GM12892 (cell line): ENCODE measurements around the gene NOP9.

Experiments
- DNase-seq: peaks from one replicate; pipeline ENCODE4 v3.0.0; 2011; ENCODE audit not compliant: insufficient read length
- FAIRE-seq: peaks from 2 replicates; lab custom pipeline; 2011; peaks lifted over from hg19 to GRCh38; lab: Jason Lieb, UNC
- POLR2A ChIP-seq: IDR thresholded peaks from 2 replicates; pipeline ENCODE4 v1.6.1; 2011; ENCODE audit warnings: low read depth, low read length, control low read depth
- POLR2AphosphoS5 ChIP-seq: IDR thresholded peaks from 2 replicates; pipeline ENCODE4 v1.6.1; 2011; ENCODE audit warnings: low read depth, low read length, control low read depth
- TAF1 ChIP-seq: IDR thresholded peaks from 2 replicates; pipeline ENCODE4 v1.6.1; 2011; ENCODE audit warnings: low read depth, mild to moderate bottlenecking, control low read depth, low read length, borderline replicate concordance

Gene NOP9

GRCh38 chr14:24335461-24336171 is 36.0 kb downstream of the NOP9 start:
- FAIRE-seq (no peak), DNase-seq (no peak)
- TF ChIP-seq POLR2AphosphoS5: no peak
- no peak for TF ChIP-seq POLR2A
- TF ChIP-seq TAF1: no peak

- no peak for TF ChIP-seq TAF1
- no peak for TF ChIP-seq POLR2A
- no peak for TF ChIP-seq POLR2AphosphoS5
- no peak for FAIRE-seq
- DNase-seq: no peak
Observed at GRCh38 chr14:24337144-24337823, 37.6 kb downstream of the NOP9 start.

GRCh38 chr14:24337824-24338175 is 38.1 kb downstream of the NOP9 start:
- no peak for FAIRE-seq

GRCh38 chr14:24338843-24339242 is 39.2 kb downstream of the NOP9 start:
- TF ChIP-seq POLR2A: no peak
- TF ChIP-seq TAF1: no peak
- TF ChIP-seq POLR2AphosphoS5: no peak
- no peak for DNase-seq
- no peak for FAIRE-seq

More at GRCh38 chr14:24337824-24338175, 38.1 kb downstream of the NOP9 start:
- no peak for DNase-seq
- TF ChIP-seq POLR2AphosphoS5 (no peak), TAF1 (no peak), POLR2A (no peak)

- TF ChIP-seq TAF1 (no peak), POLR2AphosphoS5 (no peak), POLR2A (no peak)
- FAIRE-seq (peak; percentile 9), DNase-seq (peak; percentile 64)
Observed at GRCh38 chr14:24339284-24340151, 39.9 kb downstream of the NOP9 start, which contains the start of gene RIPK3. RIPK3 (minus strand) TSS chr14:24339991; CDS start chr14:24339826, 165 bp downstream.

- TF ChIP-seq POLR2AphosphoS5 (no peak), TAF1 (no peak), POLR2A (no peak)
- DNase-seq (no peak), FAIRE-seq (no peak)
Observed at GRCh38 chr14:24340606-24341005, 41.0 kb downstream of the NOP9 start.

- no peak for DNase-seq
- no peak for TF ChIP-seq POLR2A
- no peak for FAIRE-seq
Observed at GRCh38 chr14:24342889-24343288, 43.2 kb downstream of the NOP9 start.

- DNase-seq (no peak), FAIRE-seq (no peak)
- TF ChIP-seq POLR2AphosphoS5 (no peak), POLR2A (no peak), TAF1 (no peak)
Observed at GRCh38 chr14:24343795-24344660, 44.4 kb downstream of the NOP9 start.

GRCh38 chr14:24347134-24347533 is 47.5 kb downstream of the NOP9 start:
- FAIRE-seq: no peak
- no peak for DNase-seq
- TF ChIP-seq TAF1 (no peak), POLR2AphosphoS5 (no peak), POLR2A (no peak)

GRCh38 chr14:24348186-24348585 is 48.5 kb downstream of the NOP9 start:
- TF ChIP-seq TAF1: no peak
- TF ChIP-seq POLR2AphosphoS5: no peak
- TF ChIP-seq POLR2A: no peak
- FAIRE-seq (no peak), DNase-seq (no peak)

GRCh38 chr14:24349742-24350141 is 50.1 kb downstream of the NOP9 start:
- TF ChIP-seq POLR2AphosphoS5: no peak
- TF ChIP-seq POLR2A: no peak
- no peak for TF ChIP-seq TAF1
- DNase-seq (no peak), FAIRE-seq (no peak)
